ENCODE measurements around the gene FANCC.
A peak's percentile ranks its signal among the peaks of the same experiment; 100 is the strongest.

The FANCC gene

GRCh38 chr9:95155220-95155619 lies 162.3 kb downstream of the FANCC start:
- in situ Hi-C loops (cut with HindIII; ENCODE audit: low sequenced_read_pairs): no loop called here
- no peak for TF ChIP-seq CTCF (IDR thresholded peaks at IDR 0.05; ENCODE audit: low read depth, low read length)
- no peak for DNase-seq (ENCODE audit: low read depth, low spot score)
- no peak overlapping the region for H3K4me3 ChIP-seq (ENCODE audit: low read depth, low read length)

GRCh38 chr9:95150903-95151302 lies 166.6 kb downstream of the FANCC start:
- in situ Hi-C loops (cut with HindIII; ENCODE audit: low sequenced_read_pairs): no loop called here

GRCh38 chr9:95148208-95148520 lies 169.3 kb downstream of the FANCC start:
- TF ChIP-seq CTCF (IDR thresholded peaks at IDR 0.05; ENCODE audit: low read depth, low read length): no peak
- in situ Hi-C loops (cut with HindIII; ENCODE audit: low sequenced_read_pairs): loop anchor here (25.0 kb wide), 1 partner anchor 461 kb away; no protein-coding TSS in a partner anchor
- H3K4me3 ChIP-seq (ENCODE audit: low read depth, low read length): no peak overlapping the region
- DNase-seq (ENCODE audit: low read depth, low spot score): no peak

More at GRCh38 chr9:95150903-95151302, 166.6 kb downstream of the FANCC start:
- no peak overlapping the region for H3K4me3 ChIP-seq (ENCODE audit: low read depth, low read length)
- DNase-seq (ENCODE audit: low read depth, low spot score): no peak
- TF ChIP-seq CTCF (IDR thresholded peaks at IDR 0.05; ENCODE audit: low read depth, low read length): no peak

GRCh38 chr9:95147452-95148207 lies 169.9 kb downstream of the FANCC start:
- no peak overlapping the region for H3K4me3 ChIP-seq (ENCODE audit: low read depth, low read length)
- in situ Hi-C loops (cut with HindIII; ENCODE audit: low sequenced_read_pairs): loop anchor here (25.0 kb wide), 1 partner anchor 460 kb away; no protein-coding TSS in a partner anchor
- no peak for TF ChIP-seq CTCF (IDR thresholded peaks at IDR 0.05; ENCODE audit: low read depth, low read length)
- DNase-seq (ENCODE audit: low read depth, low spot score): peak; percentile 35

GRCh38 chr9:95143591-95144561 lies 173.6 kb downstream of the FANCC start:
- no peak for TF ChIP-seq CTCF (IDR thresholded peaks at IDR 0.05; ENCODE audit: low read depth, low read length)
- DNase-seq (ENCODE audit: low read depth, low spot score): peak; percentile 84
- in situ Hi-C loops (cut with HindIII; ENCODE audit: low sequenced_read_pairs): loop anchor here (25.0 kb wide), 1 partner anchor 457 kb away; no protein-coding TSS in a partner anchor

GRCh38 chr9:95142728-95143127 lies 174.8 kb downstream of the FANCC start:
- in situ Hi-C loops (cut with HindIII; ENCODE audit: low sequenced_read_pairs): loop anchor here (25.0 kb wide), 1 partner anchor 455 kb away; no protein-coding TSS in a partner anchor
- H3K4me3 ChIP-seq (ENCODE audit: low read depth, low read length): no peak overlapping the region
- no peak for DNase-seq (ENCODE audit: low read depth, low spot score)
- TF ChIP-seq CTCF (IDR thresholded peaks at IDR 0.05; ENCODE audit: low read depth, low read length): no peak

More at GRCh38 chr9:95143591-95144561, 173.6 kb downstream of the FANCC start:
- no peak overlapping the region for H3K4me3 ChIP-seq (ENCODE audit: low read depth, low read length)

Measured in astrocyte of the spinal cord (primary cell).